Mucosa of rectum (tissue), 2 donors: ENCODE measurements around the gene TMEM175.

Experiments used
- H3K27ac ChIP-seq, 2 donors: one replicate each; pipeline ENCODE4 v1.7.0; 2013; ENCODE audit warnings: inconsistent platforms in 2 of 2, low read depth in 2 of 2, low read length in 2 of 2
- H3K27me3 ChIP-seq, 2 donors: one replicate each; pipeline ENCODE4 v1.7.0; 2013; ENCODE audit warnings: low read length in 2 of 2; ENCODE audit not compliant: control insufficient read depth in 2 of 2, insufficient read depth in 2 of 2
- H3K36me3 ChIP-seq, 2 donors: one replicate each; pipeline ENCODE4 v1.7.0; 2013; ENCODE audit warnings: low read length in 2 of 2; ENCODE audit not compliant: control insufficient read depth in 2 of 2, insufficient read depth in 2 of 2
- H3K4me1 ChIP-seq, 2 donors: one replicate each; pipeline ENCODE4 v1.7.0; 2013; ENCODE audit warnings: low read length in 2 of 2, mild to moderate bottlenecking in 1 of 2; ENCODE audit not compliant: control insufficient read depth in 2 of 2, insufficient read depth in 2 of 2
- H3K4me3 ChIP-seq, 2 donors: one replicate each; pipeline ENCODE4 v1.7.0; 2013; ENCODE audit warnings: low read length in 2 of 2
- H3K9ac ChIP-seq, 2 donors: one replicate each; pipeline ENCODE4 v1.7.0; 2013; ENCODE audit warnings: low read length in 2 of 2, low read depth in 1 of 2, mild to moderate bottlenecking in 1 of 2
- H3K9me3 ChIP-seq, 2 donors: one replicate each; pipeline ENCODE4 v1.7.0; 2013; ENCODE audit warnings: low read length in 2 of 2; ENCODE audit not compliant: control insufficient read depth in 2 of 2
- donor health status: healthy.
- donor health status: Normal muscosa, but diverticular disease.

TMEM175 gene

GRCh38 chr4:965048-965765 lies 32.9 kb downstream of the TMEM175 start:
- no peak overlapping the region for H3K9ac ChIP-seq
- no peaks in the 10 kb centered on the region for H3K9me3 ChIP-seq
- H3K27me3 ChIP-seq, result no peaks in the 10 kb centered on the region
- H3K4me1 ChIP-seq, result peaks cover 22 to 28% of the 10 kb centered on the region in 2 donors
- peaks cover 22 to 32% of the 10 kb centered on the region in 2 donors for H3K36me3 ChIP-seq
- no peak overlapping the region for H3K27ac ChIP-seq
- no peak overlapping the region for H3K4me3 ChIP-seq

GRCh38 chr4:965766-966134 lies 33.5 kb downstream of the TMEM175 start:
- Histone ChIP-seq H3K36me3 (peaks cover 18 to 26% of the 10 kb centered on the region in 2 donors), H3K9ac (no peak overlapping the region), H3K27ac (no peak overlapping the region), H3K27me3 (no peaks in the 10 kb centered on the region), H3K4me1 (peaks cover 27 to 34% of the 10 kb centered on the region in 2 donors), H3K9me3 (no peaks in the 10 kb centered on the region), H3K4me3 (no peak overlapping the region)

- H3K36me3 ChIP-seq, result peaks cover 16 to 25% of the 10 kb centered on the region in 2 donors
- no peak overlapping the region for H3K9ac ChIP-seq
- H3K4me3 ChIP-seq, result no peak overlapping the region
- no peaks in the 10 kb centered on the region for H3K9me3 ChIP-seq
- no peaks in the 10 kb centered on the region for H3K27me3 ChIP-seq
- no peak overlapping the region for H3K27ac ChIP-seq
- H3K4me1 ChIP-seq, result peaks cover 34 to 38% of the 10 kb centered on the region in 2 donors
Observed at GRCh38 chr4:966266-967112, 34.2 kb downstream of the TMEM175 start.

DNA sequence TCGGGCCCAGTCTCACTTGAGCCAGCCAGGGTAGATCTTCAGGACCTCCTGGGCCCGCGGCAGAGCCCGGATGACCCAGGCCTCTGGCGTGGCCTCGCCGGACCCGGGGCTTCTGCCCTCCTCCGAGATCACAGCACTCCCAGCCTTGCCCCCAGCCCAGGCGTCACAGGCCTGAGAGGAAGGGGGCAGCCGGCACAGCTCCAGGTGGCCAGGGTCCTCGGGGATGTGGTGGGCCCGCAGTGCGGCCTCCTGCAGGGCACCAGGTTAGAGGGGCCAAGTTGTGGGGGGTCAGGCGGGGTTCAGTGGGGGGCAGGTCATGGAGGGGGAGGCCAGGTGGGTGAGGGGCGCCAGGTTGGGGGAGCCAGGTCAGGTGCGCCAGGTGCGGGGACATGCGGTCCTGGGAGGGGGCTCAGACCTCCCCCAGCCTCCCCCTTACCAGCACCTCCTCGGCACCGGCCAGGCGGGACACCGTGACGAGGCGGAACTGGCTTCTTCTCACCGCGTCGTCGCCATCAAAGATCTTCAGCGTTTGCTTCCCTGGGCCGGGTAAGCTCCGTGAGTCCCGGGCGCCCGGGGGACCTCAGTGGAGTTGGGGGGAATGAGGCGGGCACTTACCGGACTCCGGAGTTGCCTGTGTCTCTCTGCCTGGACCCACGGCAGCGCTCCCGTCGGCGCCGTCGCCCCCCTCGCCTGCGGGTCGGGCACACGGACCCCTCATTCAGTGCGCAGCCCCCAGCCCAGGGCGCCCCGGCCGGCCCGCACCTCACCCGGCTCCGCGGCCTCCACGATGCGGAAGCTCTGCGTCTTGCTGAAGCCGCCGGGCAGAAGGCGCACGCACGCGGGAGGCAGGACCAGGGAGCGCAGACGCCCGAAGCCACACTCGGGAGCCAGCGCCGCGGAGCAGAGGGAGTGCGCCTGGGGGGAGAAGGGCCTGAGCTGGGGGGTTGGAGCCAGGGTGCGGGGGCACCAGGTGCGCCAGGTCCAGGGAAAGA lies 35.1 kb downstream of the TMEM175 start:
- Histone ChIP-seq H3K4me3 (no peak overlapping the region), H3K4me1 (peaks cover 38% of the 10 kb centered on the region in 2 donors), H3K9me3 (no peaks in the 10 kb centered on the region), H3K27me3 (no peaks in the 10 kb centered on the region), H3K36me3 (peaks cover 9 to 21% of the 10 kb centered on the region in 2 donors), H3K9ac (no peak overlapping the region), H3K27ac (no peak overlapping the region)

DNA sequence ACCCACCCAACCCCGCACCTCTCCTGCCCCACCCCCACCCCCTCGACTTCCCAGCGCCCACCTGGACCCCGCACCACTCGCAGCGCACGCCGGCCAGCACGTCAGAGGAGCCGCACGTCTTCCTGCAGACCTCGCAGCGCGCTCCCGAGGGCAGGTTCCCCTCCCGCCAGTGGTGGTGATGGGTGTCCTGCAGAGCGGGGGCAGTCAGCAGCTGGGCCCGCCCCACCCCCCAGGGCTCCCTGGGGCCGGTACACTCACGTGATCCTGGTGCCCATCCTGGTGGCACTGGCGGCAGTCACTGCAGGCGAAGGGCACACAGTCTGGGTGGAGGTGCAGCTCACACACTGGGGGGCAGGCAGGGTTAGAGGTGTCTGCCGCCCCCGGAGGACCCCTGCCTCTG lies 36.0 kb downstream of the TMEM175 start:
- H3K27ac ChIP-seq, result no peak overlapping the region
- H3K27me3 ChIP-seq, result no peaks in the 10 kb centered on the region
- H3K4me1 ChIP-seq, result peaks cover 31% of the 10 kb centered on the region in 2 donors
- H3K4me3 ChIP-seq, result no peak overlapping the region
- peaks cover 9 to 21% of the 10 kb centered on the region in 2 donors for H3K36me3 ChIP-seq
- no peak overlapping the region for H3K9ac ChIP-seq
- no peaks in the 10 kb centered on the region for H3K9me3 ChIP-seq

- no peak overlapping the region for H3K27ac ChIP-seq
- H3K27me3 ChIP-seq, result no peaks in the 10 kb centered on the region
- H3K4me1 ChIP-seq, result peaks cover 26% of the 10 kb centered on the region in 2 donors
- no peak overlapping the region for H3K4me3 ChIP-seq
- H3K36me3 ChIP-seq, result peaks cover 9 to 21% of the 10 kb centered on the region in 2 donors
- no peak overlapping the region for H3K9ac ChIP-seq
- no peaks in the 10 kb centered on the region for H3K9me3 ChIP-seq
Observed at GRCh38 chr4:968621-969394, 36.5 kb downstream of the TMEM175 start.

DNA sequence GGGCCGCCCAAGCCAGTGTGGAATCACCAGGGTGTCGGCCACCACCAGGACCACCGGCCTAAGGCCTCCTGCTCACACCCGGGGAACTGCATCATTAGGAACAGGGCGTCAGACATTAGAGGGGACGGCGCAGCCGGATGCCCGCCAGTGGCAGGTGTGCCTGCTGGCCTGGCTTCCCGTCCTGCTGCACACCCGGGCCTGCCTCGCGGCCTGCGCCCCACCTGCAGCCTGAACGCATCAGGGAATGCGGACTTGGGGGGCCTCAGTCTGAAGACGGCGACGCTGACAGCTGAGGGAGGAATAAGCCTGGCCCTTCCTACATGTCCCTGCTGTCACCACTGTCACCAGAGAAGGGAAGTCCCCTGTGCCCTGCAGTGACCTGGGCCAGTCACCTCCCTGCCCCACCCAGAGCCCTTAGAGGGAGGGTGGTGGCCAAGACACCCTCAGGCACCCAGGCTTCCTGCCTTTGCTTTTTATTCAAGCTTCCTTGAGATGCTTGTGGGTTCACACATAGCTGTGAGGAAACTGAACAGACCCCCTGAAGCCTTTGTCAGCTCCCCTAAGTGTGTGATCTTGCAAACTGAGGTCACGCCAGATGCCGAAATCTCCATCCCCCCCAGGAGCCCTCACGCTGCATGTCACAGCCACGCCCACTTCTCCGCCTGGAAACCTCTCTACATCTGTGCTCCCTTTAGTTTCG lies 37.9 kb downstream of the TMEM175 start:
- H3K4me3 ChIP-seq, result peak overlapping the region in 1 of 2 donors; percentile 28
- peaks cover 9 to 10% of the 10 kb centered on the region in 2 donors for H3K36me3 ChIP-seq
- peak overlapping the region; percentile 85 to 96 for H3K27ac ChIP-seq
- H3K9ac ChIP-seq, result no peak overlapping the region
- peaks cover 26% of the 10 kb centered on the region in 2 donors for H3K4me1 ChIP-seq
- no peaks in the 10 kb centered on the region for H3K27me3 ChIP-seq
- no peaks in the 10 kb centered on the region for H3K9me3 ChIP-seq

- peaks cover 26% of the 10 kb centered on the region in 2 donors for H3K4me1 ChIP-seq
- peak overlapping the region; percentile 85 to 96 for H3K27ac ChIP-seq
- no peaks in the 10 kb centered on the region for H3K27me3 ChIP-seq
- H3K36me3 ChIP-seq, result peaks cover 3 to 9% of the 10 kb centered on the region in 2 donors
- H3K4me3 ChIP-seq, result peak overlapping the region; percentile 61 to 79
- H3K9ac ChIP-seq, result peak overlapping the region in 1 of 2 donors; percentile 93
- H3K9me3 ChIP-seq, result no peaks in the 10 kb centered on the region
Observed at GRCh38 chr4:970854-971520, 38.7 kb downstream of the TMEM175 start.
